GM19351 (cell line): Measurements from ENCODE around the gene GCLC.
"Not testable (repeated sequence)": the region's sequence is repeated elsewhere in the genome, so short reads cannot be mapped to it uniquely, and the experiment has no call there.

ENCODE experiments used
- ATAC-seq: cut with Tn5 transposase; IDR thresholded peaks from one replicate; pipeline ENCODE4 v1.9.1; 2021; ENCODE audit warnings: mild to moderate bottlenecking, moderate library complexity; ENCODE audit not compliant: unreplicated experiment

Gene GCLC

DNA sequence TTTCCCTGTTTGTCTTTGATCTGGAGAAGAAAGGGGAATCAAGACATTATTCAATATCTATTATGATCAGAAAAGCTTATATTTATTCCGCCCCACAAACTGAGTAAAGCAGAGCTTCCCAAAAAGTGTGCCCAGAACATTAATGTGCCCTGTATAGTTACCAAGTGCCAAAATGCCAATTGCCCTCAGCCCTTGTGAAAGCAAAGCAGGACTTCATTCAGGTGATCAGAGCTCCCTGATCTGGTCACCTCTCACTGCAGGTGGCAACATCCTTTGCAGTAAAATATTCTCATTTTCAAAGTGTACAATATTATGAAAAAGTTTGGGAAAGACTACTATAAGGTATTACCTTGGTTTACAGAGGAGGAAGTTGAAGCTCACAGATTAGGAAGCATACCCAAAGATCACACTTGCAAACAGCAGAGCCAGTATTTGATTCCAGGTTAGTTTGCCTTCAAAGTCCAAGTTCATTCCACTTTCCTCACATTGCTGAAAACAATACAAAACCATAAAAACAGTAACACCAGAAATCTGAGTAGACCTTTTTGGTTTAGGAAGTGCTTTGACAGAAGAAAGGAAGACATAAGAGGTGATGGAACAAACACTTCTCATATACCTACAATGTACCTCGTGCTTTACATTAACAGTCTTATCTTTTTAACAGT lies 19.6 kb upstream of the GCLC start:
- ATAC-seq = no peak

DNA sequence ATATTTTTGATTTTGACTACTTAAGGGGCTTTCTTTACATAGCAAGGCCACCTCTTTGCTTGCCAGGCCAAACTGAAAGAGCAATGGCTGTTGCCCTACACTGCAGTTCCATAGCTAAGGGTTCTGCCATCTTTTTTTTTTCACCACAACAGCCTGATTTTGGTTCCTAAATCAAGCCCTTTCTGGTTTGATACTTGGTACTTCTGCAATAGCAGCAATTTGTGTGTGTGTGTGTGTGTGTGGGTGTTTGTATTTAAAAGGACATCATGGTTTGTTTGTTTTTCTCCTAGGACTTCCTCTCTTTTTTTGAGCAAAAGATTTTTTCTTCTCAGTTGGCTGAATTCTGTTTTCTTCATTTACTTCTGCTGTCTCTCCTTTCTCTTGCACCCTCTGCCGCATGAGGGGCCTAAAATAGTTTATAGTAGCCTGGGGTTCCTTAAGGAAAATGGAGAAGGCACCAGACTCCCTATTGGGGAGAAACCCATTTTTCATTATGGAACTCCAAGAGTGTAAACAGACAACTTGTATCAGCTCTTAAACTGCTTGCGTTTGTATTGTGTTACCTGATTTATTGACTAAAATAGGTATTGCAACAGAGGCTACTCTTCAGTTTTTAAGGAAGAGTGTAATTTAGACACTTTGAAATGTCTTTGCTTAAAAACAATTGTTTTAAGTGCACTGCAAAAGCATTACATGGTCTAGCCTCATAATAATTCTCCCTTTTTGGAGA lies 12.2 kb upstream of the GCLC start:
- no peak for ATAC-seq

DNA sequence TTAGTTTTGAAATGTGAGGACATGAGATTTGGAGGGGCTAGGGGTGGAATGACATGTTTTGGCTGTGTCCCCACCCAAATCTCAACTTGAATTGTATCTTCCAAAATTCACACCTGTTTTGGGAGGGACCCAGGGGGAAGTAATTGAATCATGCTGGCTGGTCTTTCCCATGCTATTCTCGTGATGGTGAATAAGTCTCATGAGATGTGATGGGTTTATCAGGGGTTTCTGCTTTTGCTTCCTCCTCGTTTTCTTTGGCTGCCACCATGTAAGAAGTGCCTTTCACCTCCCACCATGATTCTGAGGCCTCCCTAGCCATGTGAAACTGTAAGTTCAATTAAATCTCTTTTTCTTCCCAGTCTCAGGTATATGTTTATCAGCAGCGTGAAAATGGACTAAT lies 8.7 kb upstream of the GCLC start:
- ATAC-seq = not testable (repeated sequence)

DNA sequence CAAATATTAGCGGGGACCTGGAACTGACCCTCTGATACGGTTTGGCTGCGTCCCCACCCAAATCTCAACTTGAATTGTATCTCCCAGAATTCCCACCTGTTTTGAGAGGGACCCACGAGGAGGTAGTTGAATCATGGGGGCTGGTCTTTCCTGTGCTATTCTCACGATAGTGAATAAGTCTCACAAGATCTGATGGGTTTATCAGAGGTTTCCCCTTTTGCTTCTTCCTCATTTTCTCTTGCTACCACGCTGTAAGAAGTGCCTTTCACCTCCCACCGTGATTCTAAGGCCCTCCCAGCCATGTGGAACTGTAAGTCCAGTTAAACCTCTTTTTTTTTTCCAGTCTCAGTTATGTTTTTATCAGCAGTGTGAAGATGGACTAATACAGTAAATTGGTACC lies 6.8 kb upstream of the GCLC start:
- not testable (repeated sequence) for ATAC-seq

DNA sequence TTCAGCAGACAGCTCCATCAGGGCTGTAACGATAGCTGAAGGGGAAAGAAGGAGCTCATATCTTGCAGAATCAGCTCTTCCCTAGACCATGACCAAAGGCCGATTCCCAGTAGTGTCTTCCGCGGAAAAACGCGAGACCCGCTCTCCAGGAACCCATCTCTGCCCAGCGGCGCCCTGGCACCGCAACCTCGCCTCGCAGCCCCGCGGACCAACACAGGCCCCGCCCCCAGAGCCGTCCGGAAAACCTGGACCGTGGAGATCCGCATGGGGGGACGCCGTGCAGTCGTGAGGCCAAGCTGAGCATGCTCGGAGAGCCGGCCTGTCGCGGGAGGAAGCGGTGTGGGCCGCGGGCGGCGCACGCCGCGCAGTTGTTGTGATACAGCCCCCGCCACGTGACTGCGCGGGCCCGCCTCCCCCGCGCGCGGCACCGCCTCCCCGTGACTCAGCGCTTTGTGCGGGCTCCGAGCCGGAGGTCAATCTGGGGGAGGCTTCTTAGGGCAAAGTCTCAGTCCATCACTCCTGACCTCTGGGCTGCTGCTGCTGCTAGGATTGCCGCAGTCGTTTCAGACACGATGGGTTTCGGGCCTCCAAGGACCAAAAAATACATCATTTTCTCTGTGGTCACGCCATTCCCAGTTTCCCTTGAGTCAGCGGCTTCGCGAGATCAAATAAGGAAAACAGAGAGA lies 3.1 kb upstream of the GCLC start:
- peak; percentile 72 for ATAC-seq

DNA sequence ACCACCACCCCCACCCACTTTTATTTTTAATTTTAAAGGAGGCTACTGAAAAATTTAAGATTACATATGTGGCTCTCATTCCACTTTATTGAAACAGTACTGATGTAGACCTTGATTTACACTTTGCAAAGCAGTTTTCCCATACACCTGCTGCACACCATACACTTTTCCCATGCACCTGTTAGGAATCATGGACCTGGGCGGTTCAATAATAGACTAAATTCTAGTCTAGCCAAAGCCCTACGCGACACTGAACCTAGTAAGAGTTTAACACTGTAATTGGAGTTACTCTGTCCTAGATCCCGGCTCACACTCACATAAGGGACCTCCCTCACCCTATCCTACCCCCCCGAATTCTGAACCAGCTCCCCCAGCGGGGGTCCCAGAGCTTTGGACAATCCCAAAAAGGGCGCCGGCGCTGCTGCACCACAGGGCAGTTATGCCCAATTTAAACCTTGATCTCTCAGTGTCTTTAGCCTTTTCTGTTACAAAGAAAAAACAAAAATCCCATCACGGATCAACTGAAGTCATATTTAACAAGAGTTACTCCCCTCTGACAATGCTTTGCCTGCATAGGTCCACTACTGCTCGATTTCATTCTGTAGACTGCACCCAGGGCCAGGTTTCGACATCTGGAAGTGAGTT lies 2.4 kb upstream of the GCLC start:
- peak; percentile 6 for ATAC-seq

DNA sequence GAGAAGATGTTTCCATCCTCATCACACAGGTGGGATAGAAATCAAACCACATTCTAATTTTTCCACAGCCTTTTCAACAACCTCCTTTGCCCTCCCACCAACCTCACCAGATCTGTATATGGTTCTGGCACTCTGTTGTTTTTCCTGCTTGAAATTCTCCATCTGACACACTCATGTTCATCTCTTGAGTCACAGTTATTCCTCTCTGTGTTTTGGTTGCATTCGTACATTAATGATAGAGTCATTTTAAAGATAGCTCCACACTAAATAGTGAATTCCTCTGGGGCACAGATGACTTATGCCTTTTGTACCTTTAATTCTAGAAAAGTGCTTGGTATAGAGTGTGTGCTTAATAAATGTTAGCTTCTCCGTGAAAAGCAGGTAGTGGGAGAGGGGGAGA lies 1.4 kb upstream of the GCLC start:
- no peak for ATAC-seq

DNA sequence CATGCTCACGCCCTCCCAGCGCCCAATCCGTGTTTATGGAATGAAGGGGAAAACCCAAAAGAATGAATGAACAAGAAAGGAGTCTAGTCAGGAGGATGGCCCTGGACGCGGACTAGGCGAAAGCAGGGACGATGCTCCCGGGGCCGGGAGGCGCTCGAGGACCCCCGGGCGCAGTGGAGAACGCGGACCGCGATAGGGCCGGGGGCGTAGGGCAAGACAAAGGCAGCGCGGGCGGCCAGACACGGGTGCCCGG lies 758 bp downstream of the GCLC start:
- no peak for ATAC-seq

DNA sequence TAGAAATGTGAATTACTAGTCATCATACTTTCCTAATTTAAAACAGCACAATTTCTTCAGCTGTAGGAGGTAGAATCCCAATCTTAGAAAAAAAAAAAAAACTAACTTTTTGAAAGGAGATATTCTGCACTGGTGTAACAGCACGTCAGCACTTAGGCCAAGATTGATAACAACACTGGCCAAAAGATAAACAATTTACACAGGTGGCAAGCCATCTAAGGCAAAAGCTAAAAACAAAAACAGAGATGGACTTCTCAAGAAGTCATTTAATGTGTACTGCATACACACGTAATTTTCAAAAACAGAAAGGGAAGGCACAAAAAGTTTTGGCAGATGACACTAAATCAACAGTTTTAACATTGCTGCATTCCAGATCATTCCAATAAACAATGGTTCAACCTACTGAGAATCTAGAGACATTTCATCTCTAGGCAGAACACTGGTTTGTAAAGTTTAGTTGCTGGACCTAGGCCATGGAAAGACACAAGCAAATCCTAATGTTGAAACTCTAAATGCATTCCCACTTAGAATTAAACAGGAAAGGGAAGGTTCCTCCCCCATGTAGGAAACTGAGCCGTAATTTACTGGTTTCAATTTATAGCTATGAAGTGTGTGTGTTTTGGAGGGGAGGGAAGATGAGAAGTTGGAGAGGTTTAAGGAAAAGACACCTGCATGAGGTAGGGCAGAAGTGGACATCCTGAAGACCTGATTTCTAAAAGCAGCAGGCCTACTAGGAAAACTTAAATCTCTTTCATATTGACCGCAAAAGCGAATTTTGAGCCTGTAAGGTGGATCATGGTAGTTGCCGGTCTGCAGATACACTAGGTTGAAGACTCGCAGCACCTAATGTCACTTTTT lies 1.3 kb downstream of the GCLC start:
- no peak for ATAC-seq

DNA sequence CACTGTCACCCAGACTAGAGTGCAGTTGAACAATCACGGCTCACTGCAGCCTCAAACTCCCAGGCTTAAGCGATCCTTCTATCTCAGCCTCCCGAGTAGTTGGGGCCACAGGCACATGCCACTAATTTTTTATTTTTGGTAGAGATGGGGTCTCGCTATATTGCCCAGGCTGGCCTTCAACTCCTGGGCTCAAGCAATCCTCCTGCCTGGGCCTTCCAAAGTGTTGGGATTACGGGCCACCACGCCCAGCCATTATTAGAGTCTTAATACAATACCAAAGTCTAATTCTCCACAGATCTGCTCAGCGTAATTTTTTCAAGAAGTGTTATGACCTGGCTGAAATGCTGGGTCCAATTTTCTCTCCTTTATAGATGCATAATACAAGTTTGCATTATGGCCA lies 3.0 kb downstream of the GCLC start:
- ATAC-seq = no peak

DNA sequence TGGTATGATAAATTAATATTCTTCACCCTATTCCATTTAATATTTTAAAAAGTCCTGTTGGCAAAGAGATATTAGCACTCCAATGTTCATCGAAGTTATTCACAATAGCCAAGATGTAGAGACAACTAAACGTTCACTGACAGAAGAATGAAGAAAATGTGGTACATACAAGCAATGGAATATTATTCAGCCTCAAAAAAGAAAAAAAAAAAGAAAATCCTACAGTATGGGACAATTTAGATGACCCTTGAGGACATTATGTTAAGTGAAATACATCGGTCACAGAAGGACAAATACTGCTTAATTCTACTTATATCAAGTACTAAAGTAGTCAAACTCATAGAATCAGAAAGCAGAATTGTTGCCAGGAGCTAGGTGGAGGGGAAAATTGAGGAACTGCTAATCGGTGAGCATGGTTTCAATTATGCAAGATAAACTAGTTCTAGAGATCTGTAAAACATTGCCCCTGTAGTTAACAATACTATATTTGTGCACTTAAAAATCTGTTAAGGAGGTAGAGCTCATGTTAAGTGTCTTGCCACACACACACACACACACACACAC lies 4.7 kb downstream of the GCLC start:
- ATAC-seq = no peak

DNA sequence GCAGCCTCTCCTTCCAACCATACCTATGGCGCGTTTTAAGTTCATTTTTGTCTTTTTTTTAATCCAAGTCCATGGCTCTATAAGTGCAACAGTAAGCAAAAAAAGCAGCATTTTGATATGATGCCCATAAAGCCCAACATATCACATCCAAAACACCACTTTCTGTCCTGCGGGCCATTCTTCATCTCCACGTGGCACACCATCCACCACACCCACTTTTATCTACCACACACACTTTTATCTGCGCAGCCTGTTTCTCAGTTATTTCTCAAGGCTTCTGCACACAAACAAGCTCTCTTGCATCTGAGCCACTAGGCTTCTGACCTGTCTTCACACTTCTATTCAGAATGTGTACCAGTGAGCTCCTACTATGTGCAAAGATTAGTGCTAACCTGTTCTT lies 5.3 kb downstream of the GCLC start:
- no peak for ATAC-seq

DNA sequence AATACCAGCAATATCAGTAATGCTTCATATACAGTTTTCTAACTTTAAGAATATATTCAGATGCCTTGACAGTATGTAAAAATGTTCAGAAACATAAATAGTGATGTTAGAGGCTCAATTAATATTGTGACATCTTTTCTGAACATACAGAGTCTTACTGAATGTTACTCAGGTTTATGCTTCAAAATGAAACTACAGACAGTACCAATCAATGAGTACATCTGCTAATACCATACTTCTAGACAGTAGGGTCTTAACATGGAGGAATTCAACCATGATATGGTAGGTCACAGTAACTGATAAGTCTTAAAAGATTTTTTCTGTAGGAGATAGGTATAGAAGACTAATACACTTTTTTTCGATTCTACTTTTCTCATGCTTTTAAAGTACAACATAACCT lies 8.3 kb downstream of the GCLC start:
- ATAC-seq = no peak

DNA sequence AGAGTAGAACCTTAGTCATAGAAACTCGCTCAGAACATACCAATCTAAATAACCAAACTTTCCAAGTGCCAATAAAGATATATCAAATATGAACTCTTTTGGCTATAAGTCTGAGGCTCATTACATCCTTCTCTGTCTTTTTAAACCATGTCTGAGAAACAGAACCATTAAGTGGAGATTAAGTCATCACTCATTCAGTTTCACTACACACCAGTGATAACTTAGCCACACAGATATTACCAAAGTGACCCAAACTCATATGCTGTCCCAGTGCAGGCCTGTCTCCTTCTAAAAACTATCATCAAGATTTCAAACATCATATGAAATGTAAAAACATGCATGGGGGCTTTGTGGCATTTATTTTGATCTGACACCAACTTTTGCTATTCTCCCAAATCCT lies 12.0 kb downstream of the GCLC start:
- ATAC-seq = no peak

DNA sequence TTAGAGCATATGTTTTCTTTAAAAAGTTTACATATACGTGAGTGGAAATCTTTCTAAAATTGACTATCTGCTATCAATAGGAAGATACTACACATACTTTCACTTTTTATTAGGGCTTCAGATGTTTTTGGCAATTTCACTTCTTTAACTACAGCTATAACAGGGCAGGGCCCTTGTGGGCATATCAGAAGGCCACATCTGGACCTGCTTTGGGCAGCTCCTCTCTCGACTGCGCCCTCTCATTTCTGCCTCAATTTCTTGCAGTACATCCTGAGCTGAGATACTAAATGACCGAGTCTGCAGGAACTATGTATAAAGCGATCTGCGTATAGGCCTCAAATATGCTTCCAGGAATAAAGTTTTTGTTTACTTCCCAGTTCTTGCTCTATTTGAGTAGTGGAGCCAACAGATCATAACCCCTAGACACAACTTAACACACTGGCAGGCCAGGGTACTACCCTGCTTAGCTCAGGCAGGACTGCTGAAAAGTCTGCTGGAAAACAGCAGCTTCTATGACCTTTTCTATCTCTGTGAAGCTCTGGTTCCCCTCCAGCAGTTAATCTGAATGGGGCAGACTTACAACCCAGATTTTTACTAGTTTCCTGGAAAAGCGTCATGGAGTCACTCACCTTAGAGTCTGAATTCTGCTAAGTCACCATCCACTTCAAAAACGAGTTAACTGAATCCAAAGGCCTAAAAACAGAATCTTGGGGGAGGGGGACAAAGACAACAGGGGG lies 12.7 kb downstream of the GCLC start:
- no peak for ATAC-seq

DNA sequence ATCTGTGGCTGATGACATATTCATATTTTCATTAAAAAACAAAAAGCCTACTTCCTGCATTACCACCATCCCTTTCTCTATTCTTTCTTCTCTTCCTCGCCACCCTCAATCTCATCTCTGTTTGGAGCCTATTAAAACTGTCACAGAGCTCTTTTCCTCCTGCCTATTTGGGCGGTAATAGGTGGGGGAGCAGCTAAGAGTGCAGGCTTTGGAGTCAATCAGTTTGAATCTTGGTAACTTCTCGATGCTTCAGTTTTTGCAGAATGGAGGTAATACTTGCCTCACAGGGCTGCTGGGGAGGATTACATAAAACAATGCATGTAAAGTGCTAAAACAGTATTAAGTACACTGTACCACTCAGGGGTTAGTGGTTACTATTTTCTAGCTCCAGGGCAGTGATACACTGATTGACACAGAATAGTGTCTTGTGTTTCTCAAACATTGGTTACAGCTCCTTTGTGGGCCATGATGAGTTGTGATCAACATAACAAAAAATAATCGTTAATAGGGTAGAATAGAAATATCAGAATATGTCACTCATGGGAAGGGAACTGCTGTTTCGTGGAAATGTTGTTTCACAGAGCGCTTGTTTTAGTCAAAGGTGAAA lies 14.0 kb downstream of the GCLC start:
- no peak for ATAC-seq

DNA sequence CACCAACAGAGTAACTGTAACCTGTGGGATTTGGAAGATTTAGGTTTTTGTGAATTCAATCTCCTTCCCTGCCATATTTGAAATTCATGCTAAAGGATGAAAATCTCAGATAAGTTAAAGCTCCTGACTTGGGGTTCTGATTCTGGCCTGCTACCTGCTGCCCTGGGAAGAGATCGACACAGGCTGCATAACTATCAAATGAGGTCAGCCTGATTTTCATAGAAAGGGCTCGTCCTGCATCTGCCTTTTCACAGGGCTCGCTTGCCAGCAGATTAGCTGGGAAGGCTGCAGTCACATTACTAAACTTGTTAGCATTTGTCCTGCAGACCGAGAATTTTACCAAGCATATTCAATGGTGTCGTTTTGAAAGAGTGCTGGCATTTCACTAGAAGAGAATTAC lies 14.6 kb downstream of the GCLC start:
- ATAC-seq = no peak

DNA sequence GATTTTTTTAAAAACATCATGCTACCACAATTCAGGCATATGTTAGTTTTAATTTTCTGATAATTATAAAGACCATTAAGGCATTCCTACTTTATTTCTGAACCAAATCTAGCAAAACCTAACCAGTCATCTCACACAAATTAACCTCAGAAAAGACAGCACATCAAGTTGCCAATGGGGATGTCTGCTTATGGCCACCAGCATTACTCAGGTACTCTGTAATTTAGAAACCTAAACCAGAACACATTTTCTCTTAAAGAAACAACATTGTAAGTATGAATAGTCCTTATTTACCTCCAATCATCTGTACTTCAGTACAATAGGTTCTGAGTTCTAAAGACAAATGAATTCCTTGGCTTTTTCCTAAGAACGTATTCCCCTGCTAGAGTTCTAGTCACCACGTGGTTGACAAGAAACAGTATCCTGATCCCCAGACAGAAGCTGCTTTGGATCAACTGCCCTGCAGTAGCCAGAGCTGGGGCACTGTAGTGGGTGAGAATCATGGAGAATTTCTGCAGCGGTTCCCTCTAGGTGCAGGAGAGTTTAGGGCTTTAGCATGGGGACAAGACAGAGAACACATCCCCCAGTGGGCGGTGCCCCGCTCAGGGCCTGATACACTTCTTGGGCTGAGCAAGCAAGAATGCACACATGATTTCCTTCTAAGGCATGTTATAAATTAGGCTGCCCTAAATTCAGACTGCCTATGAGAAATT lies 15.4 kb downstream of the GCLC start:
- no peak for ATAC-seq

DNA sequence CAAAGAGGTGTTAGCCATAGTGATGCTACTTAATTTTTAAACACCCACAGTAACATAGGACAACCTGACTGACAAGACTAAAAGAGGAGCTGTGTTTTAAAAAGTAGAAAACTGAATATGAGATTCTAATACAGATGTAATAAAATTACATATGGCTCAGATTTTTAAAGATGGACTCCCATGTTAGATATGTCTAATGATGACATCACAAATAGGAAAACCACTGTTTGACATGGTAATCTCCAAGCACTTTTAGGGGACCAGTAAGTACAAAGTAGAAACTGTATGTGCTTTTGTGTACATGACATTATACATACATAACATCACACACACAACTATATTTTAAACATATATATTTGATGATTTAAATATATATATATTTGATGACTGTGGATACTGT lies 16.8 kb downstream of the GCLC start:
- no peak for ATAC-seq
